Sigmoid colon (tissue), 7 donors: ENCODE results near the gene KIF20B. TPM values are rescaled to one million over a fixed set of nuclear protein-coding genes. Genes with fewer than 3 reads are reported as not detected.

Experiments
- polyA plus RNA-seq, 3 donors: library from polyadenylated mRNA; stranded (reverse); fragments of 200-250 nt; gene quantifications; one replicate each; pipeline ENCODE4 v1.2.3, GENCODE V29; 2013
- total RNA-seq, 4 donors: library from RNA; depleted of rRNA; stranded (reverse); fragments of >200 nt; gene quantifications; one replicate each; pipeline ENCODE4 v1.1.0, GENCODE V29; 2016
- donor health status: healthy with polysubstance abuse.
- donor health status: Bipolar disorder and iron deficiency.
- donor health status: healthy.

The KIF20B gene
- total and polyA plus RNA-seq, 7 donors = 0.60 to 5.0 (median 2.5) TPM

Other genes starting within 250 kb of the KIF20B start
- 1 to 10 TPM; 1.1 to 3.9 (median 2.2) TPM for gene SLC16A12, start 166.0 kb upstream of the KIF20B start, total RNA-seq
- gene SLC16A12, start 166.0 kb upstream of the KIF20B start, polyA plus RNA-seq = under 1 TPM in 2 of 3 donors, not detected in 1; 0.13 to 0.23 TPM
- gene PANK1, start 56.3 kb upstream of the KIF20B start, total RNA-seq = 1 to 10 TPM; 1.6 to 6.1 (median 3.7) TPM
- 10 to 100 TPM in 2 of 3 donors, 1 to 10 TPM in 1; 7.5 to 26.4 (median 18.0) TPM for gene PANK1, start 56.3 kb upstream of the KIF20B start, polyA plus RNA-seq